SHP77 (cell line): ENCODE measurements around the gene CRLF2.
"Not testable (repeated sequence)": the region's sequence is repeated elsewhere in the genome, so short reads cannot be mapped to it uniquely, and the experiment has no call there.

Source experiments
- DNase-seq, 2 experiments: peaks; one replicate each; lab custom pipeline; 2025; lab: John Stamatoyannopoulos, UW

The CRLF2 gene

DNA sequence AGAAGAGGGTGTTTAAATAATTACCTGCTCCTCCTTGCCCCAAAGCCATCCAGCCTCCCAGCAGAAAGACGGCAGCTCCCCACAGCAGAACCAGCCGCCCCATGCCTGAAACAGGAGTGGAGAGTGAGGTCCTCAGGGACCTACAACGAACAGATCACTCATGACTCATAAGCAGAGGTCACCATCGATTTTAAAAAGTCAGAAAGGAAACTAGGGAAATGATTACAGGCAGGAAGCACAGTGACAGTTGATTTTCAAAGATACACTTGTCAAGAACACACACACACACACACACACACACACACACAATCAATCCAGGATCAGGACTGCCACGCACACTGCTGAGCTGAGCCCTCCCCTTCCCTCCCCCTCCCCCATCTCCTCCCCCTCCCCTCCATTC is at the start of gene CRLF2:
CRLF2 (minus strand) TSS at position 118 of the 400 bp plus-strand sequence; CDS start at position 103, 15 bp downstream.
- no peak for DNase-seq

DNA sequence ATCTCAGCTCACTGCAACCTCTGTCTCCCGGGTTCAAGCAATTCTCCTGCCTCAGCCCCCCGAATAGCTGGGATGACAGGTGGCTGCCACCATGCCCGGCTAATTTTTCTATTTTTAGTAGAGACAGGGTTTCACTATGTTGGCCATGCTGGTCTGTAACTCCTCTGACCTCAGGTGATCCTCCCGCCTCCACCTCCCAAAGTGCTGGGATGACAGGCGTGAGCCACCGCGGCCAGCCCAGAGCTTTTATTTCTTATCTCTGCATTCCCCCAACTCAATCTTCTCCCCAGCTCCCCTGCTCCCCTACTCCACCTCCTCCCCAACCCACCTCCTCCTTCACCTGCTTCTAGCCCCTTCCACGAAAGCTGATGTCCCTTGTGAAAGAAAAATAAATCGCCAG is 49.3 kb upstream of the CRLF2 start:
- not testable (repeated sequence) for DNase-seq

- DNase-seq = no peak
These were observed 48.8 kb upstream of the CRLF2 start for GRCh38 chrX:1261285-1261684.

- no peak for DNase-seq
These were observed 40.4 kb upstream of the CRLF2 start for GRCh38 chrX:1252861-1253260.

GRCh38 chrX:1249101-1249887 is 36.8 kb upstream of the CRLF2 start:
- no peak for DNase-seq

DNA sequence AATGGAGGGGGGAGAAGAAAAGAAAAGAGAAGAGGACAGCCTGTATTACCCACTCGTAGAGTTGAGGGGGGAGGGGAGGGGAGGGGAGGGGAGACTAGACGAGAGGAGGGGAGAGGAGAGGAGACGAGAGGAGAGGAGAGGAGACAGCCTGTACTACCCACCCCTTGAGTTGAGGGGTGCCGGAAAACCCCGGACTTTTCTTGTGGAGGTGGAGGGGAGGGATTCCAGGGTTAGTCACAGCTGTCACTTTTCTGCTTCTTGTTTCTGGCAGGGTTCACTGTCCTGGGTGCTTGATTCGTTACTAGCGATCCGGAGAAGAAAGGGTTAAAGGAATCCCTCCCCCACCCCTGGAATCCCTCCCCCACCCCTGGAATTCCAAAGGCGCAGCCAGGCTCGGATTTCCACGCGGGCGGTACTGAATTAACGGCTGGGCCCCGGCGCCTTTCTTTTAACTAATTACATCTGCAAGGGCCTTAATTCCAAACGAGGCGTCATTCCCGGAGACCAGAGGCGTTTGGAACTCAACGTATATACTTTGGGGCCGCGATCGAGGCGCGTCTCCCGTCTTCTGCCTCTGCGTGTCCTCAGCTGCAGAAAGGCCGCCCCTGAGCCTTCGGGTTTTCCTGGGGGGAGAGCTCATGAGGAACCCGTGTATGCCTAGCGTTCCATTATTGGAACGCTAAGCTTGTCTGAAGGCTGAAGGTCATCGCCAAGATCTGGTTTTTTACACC is 36.0 kb upstream of the CRLF2 start:
- DNase-seq = no peak

- DNase-seq = peak in 1 of 2 experiments; percentile 21
These were observed 34.4 kb upstream of the CRLF2 start for GRCh38 chrX:1246816-1247215.

GRCh38 chrX:1244164-1245076 is 32.0 kb upstream of the CRLF2 start:
- DNase-seq = no peak

DNA sequence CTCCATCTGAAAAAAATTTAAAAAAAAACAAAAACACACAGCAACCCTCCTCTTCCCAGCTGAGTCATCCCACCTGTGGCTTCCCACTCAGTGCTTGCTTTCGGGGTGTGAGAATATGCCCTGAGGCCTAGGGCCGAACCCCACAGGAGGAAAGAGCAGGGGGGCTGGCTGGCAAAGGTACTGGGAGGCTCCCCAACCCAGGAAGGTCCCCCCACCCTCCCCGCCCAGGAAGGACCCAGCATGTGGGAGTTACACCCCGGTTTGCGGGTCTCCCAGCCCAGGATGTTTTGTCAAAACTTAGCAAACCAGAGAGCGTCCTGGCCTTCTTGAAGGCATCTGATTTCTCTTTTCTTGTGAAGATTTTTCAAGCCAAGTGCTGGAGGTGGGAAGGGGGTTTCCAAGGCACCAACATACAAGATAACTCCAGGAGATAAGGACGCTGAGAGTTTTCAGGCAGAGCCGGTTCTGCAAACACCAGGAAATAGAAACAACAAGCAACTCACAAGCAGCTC is 30.5 kb upstream of the CRLF2 start:
- no peak for DNase-seq

- DNase-seq = not testable (repeated sequence)
These were observed 28.1 kb upstream of the CRLF2 start for GRCh38 chrX:1240551-1240950.

GRCh38 chrX:1239681-1240142 is 27.3 kb upstream of the CRLF2 start:
- no peak for DNase-seq

- DNase-seq = no peak
These were observed 19.5 kb upstream of the CRLF2 start for GRCh38 chrX:1231850-1232465.

DNA sequence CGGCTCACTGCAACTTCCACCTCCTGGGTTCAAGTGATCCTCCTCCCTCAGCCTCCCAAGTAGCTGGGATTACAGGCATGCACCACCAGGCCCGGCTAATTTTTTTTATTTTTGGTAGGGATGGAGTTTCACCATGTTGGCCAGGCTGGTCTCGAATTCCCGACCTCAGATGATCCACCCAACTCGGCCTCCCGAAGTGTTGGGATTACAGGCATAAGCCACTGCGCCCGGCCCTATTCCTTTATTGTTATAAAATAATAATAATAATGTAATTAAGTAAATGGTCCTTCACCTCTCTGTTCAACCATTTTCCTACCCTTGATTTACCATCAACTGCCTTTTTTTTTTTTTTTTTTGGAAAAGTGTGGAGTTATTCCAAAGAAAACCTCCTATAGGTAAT is 15.7 kb upstream of the CRLF2 start:
- DNase-seq = not testable (repeated sequence)

GRCh38 chrX:1226249-1226648 is 13.8 kb upstream of the CRLF2 start:
- no peak for DNase-seq

- no peak for DNase-seq
These were observed 12.5 kb upstream of the CRLF2 start for GRCh38 chrX:1224954-1225353.

- DNase-seq = no peak
These were observed 10.8 kb upstream of the CRLF2 start for GRCh38 chrX:1223242-1223600.

- no peak for DNase-seq
These were observed 10.2 kb upstream of the CRLF2 start for GRCh38 chrX:1222531-1223241.

DNA sequence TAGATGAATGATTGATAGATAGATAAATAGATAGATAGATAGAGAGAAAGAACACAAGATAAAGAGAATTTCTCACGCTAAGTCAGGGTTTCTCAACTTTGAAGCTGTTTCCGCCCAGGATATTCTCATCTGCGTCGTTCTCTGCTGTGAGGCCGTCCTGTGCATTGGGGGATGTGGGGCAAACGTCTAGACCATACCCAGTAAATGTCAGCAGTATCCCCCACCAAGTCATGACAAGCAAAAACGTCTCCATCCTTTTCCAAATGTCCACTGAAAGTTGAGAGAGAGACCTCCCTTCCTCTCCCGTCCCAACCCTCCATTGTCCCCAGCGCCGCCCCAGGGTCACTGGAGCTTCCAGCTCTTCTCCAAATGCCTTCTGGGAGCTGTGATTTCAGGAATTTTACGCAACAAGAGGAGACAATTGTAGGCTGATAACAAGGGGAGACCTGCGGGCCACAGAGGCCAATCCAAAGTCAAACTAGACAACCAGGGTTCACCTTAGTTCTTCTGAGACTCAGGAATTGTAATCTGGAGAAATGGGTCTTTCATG is 8.9 kb upstream of the CRLF2 start:
- DNase-seq = no peak

DNA sequence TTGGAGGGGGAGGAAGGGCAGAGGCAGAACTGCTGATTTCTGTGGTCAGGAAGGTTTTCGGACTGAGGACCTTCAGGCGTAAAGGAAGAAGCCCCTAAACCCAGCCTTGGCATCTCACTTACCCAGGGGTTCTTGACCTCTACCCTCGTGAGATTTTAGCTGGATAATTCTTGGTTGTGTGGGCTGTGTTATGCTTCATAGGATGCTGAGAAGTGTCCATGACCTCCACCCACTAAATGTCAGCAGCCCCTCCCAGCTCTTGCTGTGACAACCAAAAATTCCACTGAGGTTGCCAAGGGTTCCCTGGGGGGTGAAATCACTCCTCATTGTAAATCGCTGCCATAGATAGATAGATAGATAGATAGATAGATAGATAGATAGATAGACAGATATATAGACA is 5.8 kb upstream of the CRLF2 start:
- DNase-seq = no peak

- no peak for DNase-seq
These were observed 2.8 kb upstream of the CRLF2 start for GRCh38 chrX:1215123-1215823.
